GM12892 (cell line): Measurements from ENCODE around the gene GNAS.

Source experiments
- DNase-seq: peaks from one replicate; pipeline ENCODE4 v3.0.0; 2011; ENCODE audit not compliant: insufficient read length
- FAIRE-seq: peaks from 2 replicates; lab custom pipeline; 2011; peaks lifted over from hg19 to GRCh38; lab: Jason Lieb, UNC
- POLR2A ChIP-seq: IDR thresholded peaks from 2 replicates; pipeline ENCODE4 v1.6.1; 2011; ENCODE audit warnings: low read depth, low read length, control low read depth
- POLR2AphosphoS5 ChIP-seq: IDR thresholded peaks from 2 replicates; pipeline ENCODE4 v1.6.1; 2011; ENCODE audit warnings: low read depth, low read length, control low read depth
- TAF1 ChIP-seq: IDR thresholded peaks from 2 replicates; pipeline ENCODE4 v1.6.1; 2011; ENCODE audit warnings: low read depth, mild to moderate bottlenecking, control low read depth, low read length, borderline replicate concordance

The GNAS gene

GRCh38 chr20:58842276-58842675 is 10.2 kb upstream of the GNAS start:
- FAIRE-seq: no peak

GRCh38 chr20:58843128-58843556 is 9.4 kb upstream of the GNAS start:
- TF ChIP-seq POLR2AphosphoS5 (no peak), TAF1 (no peak), POLR2A (no peak)
- no peak for DNase-seq
- FAIRE-seq: no peak

More at GRCh38 chr20:58842276-58842675, 10.2 kb upstream of the GNAS start:
- DNase-seq: no peak
- no peak for TF ChIP-seq TAF1
- no peak for TF ChIP-seq POLR2A
- no peak for TF ChIP-seq POLR2AphosphoS5

- FAIRE-seq: no peak
- TF ChIP-seq POLR2A (no peak), TAF1 (no peak), POLR2AphosphoS5 (no peak)
- DNase-seq: no peak
Measured at GRCh38 chr20:58845706-58846105, 6.8 kb upstream of the GNAS start.

DNA sequence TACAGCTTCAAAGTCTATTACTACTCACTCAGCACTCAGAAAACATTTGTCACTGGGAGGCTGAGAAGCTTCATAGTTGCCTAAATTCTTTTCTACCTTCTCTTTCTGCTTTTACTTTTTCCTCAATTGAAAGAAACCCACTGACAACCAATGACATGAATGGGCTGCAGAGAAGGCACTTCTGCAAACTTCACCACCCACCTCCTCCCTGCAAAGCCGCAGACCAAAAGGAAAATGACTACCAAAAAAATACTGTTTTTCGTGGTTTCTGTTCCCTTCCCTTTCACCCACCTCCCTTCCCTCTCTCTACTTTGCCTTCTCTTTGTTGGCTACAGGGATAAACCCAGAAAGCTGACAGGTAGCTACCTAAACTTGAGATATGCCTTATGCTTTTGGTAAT is 5.1 kb upstream of the GNAS start:
- TF ChIP-seq POLR2AphosphoS5: no peak
- no peak for TF ChIP-seq POLR2A
- no peak for TF ChIP-seq TAF1
- no peak for FAIRE-seq
- no peak for DNase-seq

- TF ChIP-seq TAF1 (no peak), POLR2AphosphoS5 (no peak), POLR2A (no peak)
- DNase-seq (peak; percentile 81), FAIRE-seq (no peak)
Measured at GRCh38 chr20:58850693-58851174, 1.8 kb upstream of the GNAS start, which contains the start of gene GNAS-AS1. Gene GNAS-AS1, minus strand, starts transcription at chr20:58850902.

DNA sequence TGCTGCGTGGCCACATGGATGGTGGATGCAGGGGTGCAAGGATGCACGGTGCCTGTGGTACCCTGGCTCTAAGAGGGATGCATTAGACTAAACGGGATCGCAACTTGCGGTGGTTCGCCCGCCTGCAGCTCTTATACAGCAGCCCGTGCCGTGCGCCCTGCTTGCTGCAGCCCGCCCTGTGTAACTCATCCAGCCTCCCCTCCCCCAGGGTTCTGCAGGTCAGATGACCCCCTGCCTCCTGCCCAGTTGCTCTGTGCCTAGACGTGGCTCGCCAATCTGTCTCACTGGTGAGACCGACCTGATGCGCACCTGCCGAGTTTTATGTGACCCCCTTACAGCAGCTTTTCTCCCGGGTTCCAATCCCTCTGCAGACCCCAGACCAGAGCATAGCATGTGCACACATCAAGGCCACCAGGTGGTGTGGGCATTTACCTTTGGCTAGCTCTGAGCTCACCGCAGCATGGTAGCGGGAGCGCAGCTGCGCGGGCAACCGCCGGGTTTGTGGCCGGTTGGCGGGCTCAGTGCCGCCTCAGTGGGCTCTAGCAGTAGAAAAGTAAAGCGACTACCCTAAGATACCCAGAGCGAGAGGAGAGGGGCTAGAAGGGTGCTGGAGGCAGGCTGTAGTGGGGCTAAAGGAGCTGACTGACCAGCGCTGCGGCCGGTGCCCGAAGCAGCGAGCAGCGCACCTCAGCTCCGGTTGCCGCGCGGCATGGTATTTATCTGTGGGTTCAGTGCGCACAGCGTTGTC is 1.1 kb upstream of the GNAS start:
- DNase-seq: no peak
- TF ChIP-seq TAF1 (no peak), POLR2AphosphoS5 (no peak), POLR2A (no peak)
- no peak for FAIRE-seq

DNA sequence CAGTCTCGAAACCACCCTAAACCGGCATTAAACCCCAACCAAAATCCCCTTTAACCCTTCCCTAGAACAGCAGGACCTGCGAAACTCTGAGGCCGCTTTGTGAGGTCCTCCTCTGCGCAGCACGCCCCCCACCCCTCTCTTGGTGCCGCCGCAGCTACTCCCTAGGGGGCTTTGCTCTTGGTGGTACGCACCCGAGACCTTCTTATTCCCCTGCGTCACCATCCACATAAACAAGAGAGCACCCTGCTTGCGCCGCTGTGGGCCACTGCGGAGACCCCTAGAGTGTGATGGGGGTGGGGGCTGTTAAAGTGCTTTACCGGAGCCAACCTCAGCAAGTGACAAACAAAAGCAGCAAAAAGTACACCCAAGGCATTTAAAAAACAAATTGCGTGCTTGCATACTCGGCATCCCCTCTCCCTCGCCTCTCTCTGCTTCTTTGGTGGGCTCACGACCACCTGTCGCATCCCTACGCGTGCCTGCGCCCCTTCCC is 502 bp upstream of the GNAS start:
- no peak for FAIRE-seq
- no peak for DNase-seq
- no peak for TF ChIP-seq POLR2AphosphoS5
- TF ChIP-seq POLR2A: no peak

GRCh38 chr20:58853466-58853865 is 950 bp downstream of the GNAS start:
- TF ChIP-seq POLR2AphosphoS5 (no peak), POLR2A (no peak), TAF1 (no peak)
- FAIRE-seq (no peak), DNase-seq (no peak)

- TF ChIP-seq POLR2AphosphoS5 (no peak), POLR2A (no peak), TAF1 (no peak)
- DNase-seq (no peak), FAIRE-seq (no peak)
Measured at GRCh38 chr20:58853976-58854637, 1.6 kb downstream of the GNAS start.

GRCh38 chr20:58854638-58855471 is 2.3 kb downstream of the GNAS start:
- no peak for TF ChIP-seq TAF1
- no peak for TF ChIP-seq POLR2AphosphoS5
- TF ChIP-seq POLR2A: no peak
- FAIRE-seq (no peak), DNase-seq (no peak)

DNA sequence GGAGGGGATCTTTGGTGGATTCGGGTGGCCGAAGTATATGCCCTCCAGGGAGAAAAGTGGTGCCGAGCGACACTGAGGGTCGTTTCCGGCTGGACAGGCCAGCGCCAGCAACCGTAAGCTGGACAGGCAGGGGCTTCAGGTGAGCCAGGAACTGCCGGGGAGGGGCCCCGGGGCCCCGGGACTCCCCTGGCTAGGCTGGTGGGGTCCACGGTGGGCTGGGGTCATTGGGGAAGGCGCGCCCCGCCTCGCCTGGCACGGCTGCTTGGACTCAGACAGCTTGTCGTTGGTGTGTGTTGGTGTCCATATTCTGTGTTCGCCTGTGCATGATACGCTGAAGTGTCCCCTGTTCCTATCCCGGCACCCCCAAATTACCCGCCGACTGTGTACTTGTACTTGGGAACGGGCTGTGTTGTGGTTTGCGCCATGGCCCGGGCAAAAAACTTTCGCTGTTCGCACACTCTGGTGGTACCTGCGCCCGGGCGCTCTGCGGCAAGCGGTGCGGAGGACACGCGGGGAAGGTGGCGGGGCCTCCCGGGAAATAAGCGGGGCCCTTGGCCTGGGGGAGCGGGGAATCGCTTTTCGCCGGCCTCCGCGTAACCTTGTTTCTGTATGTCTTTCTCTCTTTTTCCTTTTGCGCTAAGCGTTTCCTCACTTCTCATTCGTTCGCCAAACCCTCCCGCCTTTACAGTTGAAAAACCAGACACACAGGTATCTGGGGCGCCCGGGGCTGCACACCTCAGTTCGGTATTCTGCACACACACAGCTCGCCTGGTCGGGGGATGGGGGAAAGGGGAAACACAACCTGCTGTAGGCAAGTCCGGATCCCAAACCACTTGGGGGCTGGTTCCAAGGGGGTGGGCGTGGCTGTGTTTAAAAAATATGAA is 3.2 kb downstream of the GNAS start:
- DNase-seq (no peak), FAIRE-seq (no peak)
- TF ChIP-seq POLR2AphosphoS5 (no peak), POLR2A (no peak)
